Hepatocyte (in vitro differentiated cells): ENCODE measurements around the gene CAPN2.

Experiments
- EZH2 ChIP-seq: fragments of 200-600 bp; sonication (generic); IDR thresholded peaks from 2 replicates; pipeline ENCODE4 v1.6.1; 2016; ENCODE audit warnings: antibody characterized with exemption, mild to moderate bottlenecking, borderline replicate concordance
- EZH2phosphoT487 ChIP-seq: fragments of 200-600 bp; sonication (generic); IDR thresholded peaks from one replicate; pipeline ENCODE4 v1.6.1; 2018; ENCODE audit warnings: antibody characterized with exemption, mild to moderate bottlenecking, low read depth, moderate library complexity; ENCODE audit not compliant: unreplicated experiment, severe bottlenecking
- TF ChIP-seq, protein P1 (sequence below): fragments of 200-600 bp; sonication (generic); IDR thresholded peaks from 2 replicates; pipeline ENCODE4 v1.5.1; 2016; ENCODE audit warnings: antibody characterized with exemption, mild to moderate bottlenecking; ENCODE audit not compliant: poor library complexity

DNA sequence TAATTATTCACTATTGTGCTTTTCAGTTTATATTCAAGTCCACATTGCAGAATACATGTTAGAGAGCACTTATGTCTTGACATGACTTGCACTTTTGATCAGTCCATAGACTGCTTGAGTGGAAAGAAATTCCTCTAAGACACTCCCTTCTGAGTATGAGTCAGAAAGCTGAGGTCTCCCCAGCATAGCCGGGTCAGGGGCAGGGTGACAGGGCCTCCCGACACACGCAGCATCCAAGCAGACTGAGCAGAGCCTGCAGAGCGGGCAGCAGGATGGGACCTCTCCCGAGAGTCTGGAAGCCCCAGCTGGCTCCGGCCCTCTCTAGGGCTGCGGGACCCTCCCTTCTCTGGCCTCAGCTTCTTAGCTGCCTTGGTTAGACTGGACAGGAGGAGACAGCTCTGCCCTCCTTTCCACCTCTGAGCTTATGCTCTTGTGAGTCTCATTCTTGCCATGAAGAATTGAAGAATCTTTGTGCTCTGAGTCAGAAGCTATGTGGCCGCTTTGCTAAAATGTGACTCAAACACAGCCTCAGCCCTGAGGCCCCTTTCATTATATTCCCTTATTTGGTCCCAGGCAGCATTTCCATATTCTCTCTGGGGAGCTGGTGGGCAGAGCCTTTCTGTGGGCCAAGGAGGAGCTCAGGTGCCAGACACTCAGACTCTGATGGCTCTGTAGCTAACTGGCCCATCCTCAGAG lies 11.2 kb upstream of the CAPN2 start:
- no peak for TF ChIP-seq EZH2
- TF ChIP-seq, protein P1, sequence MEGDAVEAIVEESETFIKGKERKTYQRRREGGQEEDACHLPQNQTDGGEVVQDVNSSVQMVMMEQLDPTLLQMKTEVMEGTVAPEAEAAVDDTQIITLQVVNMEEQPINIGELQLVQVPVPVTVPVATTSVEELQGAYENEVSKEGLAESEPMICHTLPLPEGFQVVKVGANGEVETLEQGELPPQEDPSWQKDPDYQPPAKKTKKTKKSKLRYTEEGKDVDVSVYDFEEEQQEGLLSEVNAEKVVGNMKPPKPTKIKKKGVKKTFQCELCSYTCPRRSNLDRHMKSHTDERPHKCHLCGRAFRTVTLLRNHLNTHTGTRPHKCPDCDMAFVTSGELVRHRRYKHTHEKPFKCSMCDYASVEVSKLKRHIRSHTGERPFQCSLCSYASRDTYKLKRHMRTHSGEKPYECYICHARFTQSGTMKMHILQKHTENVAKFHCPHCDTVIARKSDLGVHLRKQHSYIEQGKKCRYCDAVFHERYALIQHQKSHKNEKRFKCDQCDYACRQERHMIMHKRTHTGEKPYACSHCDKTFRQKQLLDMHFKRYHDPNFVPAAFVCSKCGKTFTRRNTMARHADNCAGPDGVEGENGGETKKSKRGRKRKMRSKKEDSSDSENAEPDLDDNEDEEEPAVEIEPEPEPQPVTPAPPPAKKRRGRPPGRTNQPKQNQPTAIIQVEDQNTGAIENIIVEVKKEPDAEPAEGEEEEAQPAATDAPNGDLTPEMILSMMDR, result no peak
- TF ChIP-seq EZH2phosphoT487, result no peak
